PC-3 (cell line): ENCODE measurements around the gene ANKRD23. TPM values are rescaled to one million over a fixed set of nuclear protein-coding genes. Genes with fewer than 3 reads are reported as not detected.

Experiments used
- ATAC-seq: fragments of 200-7000 bp; cut with Tn5 transposase; 2 replicates; pipeline ENCODE4 v1.9.1; 2020; ENCODE audit warnings: mild to moderate bottlenecking, moderate library complexity
- BruUV-seq: library from RNA; stranded (reverse); fragments of 400-500 nt; replicated peaks from 2 replicates; lab custom pipeline; 2021; lab: Mats Ljungman, UMichigan
- CTCF ChIA-PET: fragments of 300-600 bp; sonication (Branson Sonifier 250); formaldehyde crosslinking; loops from one replicate; lab custom pipeline; 2022; ENCODE audit warnings: antibody characterized with exemption; lab: Charles Lee
- POLR2A ChIA-PET: fragments of 300-600 bp; sonication (Branson Sonifier 250); formaldehyde crosslinking; loops from one replicate; lab custom pipeline; 2022; ENCODE audit warnings: antibody characterized with exemption; ENCODE audit not compliant: unreplicated experiment; lab: Charles Lee
- DNase-seq: peaks from one replicate; pipeline ENCODE4 v3.0.0-alpha.2; 2015
- H2AFZ ChIP-seq: fragments of 300-600 bp; sonication (generic); 2 replicates; pipeline ENCODE4 v1.6.0; 2016; ENCODE audit warnings: antibody characterized with exemption, low read length
- H3F3A ChIP-seq: fragments of 300-600 bp; sonication (generic); one replicate; pipeline ENCODE4 v1.6.0; 2017; ENCODE audit warnings: antibody characterized with exemption, low read length, control low read depth, mild to moderate bottlenecking; ENCODE audit not compliant: unreplicated experiment
- H3K27ac ChIP-seq: fragments of 300-600 bp; sonication (generic); 2 replicates; pipeline ENCODE4 v1.5.1; 2016; ENCODE audit warnings: mild to moderate bottlenecking, low read length
- H3K27me3 ChIP-seq: fragments of 300-600 bp; sonication (generic); 2 replicates; pipeline ENCODE4 v1.6.1; 2016; ENCODE audit warnings: low read length, mixed read lengths
- H3K36me3 ChIP-seq: fragments of 300-600 bp; sonication (generic); 2 replicates; pipeline ENCODE4 v1.6.1; 2016; ENCODE audit warnings: low read depth, mixed run types, low read length, mixed read lengths
- H3K4me1 ChIP-seq: fragments of 300-600 bp; sonication (generic); 2 replicates; pipeline ENCODE4 v1.5.1; 2016; ENCODE audit warnings: low read length; ENCODE audit not compliant: insufficient read depth
- H3K4me2 ChIP-seq: fragments of 300-600 bp; sonication (generic); 2 replicates; pipeline ENCODE4 v1.6.0; 2016; ENCODE audit warnings: low read length
- H3K4me3 ChIP-seq: fragments of 300-600 bp; sonication (generic); 2 replicates; pipeline ENCODE4 v1.5.1; 2016; ENCODE audit warnings: mild to moderate bottlenecking, low read length, mixed read lengths
- H3K79me2 ChIP-seq: fragments of 300-600 bp; sonication (generic); 2 replicates; pipeline ENCODE4 v1.6.1; 2017; ENCODE audit warnings: low read length, mixed read lengths
- H3K9ac ChIP-seq: fragments of 300-600 bp; sonication (generic); 2 replicates; pipeline ENCODE4 v1.6.0; 2016; ENCODE audit warnings: mild to moderate bottlenecking, low read length
- H3K9me2 ChIP-seq: fragments of 300-600 bp; sonication (generic); replicated peaks from 2 replicates; pipeline ENCODE4 v1.6.1; 2016; ENCODE audit warnings: mixed run types, low read length, mixed read lengths
- H3K9me3 ChIP-seq: fragments of 300-600 bp; sonication (generic); 2 replicates; pipeline ENCODE4 v1.6.1; 2016; ENCODE audit warnings: low read length, mixed read lengths
- H4K20me1 ChIP-seq: fragments of 300-600 bp; sonication (generic); 2 replicates; pipeline ENCODE4 v1.6.1; 2016; ENCODE audit warnings: low read length, mixed read lengths
- CTCF ChIP-seq: fragments of 300-600 bp; sonication (generic); conservative IDR thresholded peaks from 2 replicates; pipeline ENCODE4 v1.5.1; 2017; ENCODE audit warnings: antibody characterized with exemption, low read depth, mild to moderate bottlenecking, low read length
- EZH2 ChIP-seq: fragments of 300-600 bp; sonication (generic); IDR thresholded peaks from one replicate; pipeline ENCODE4 v1.6.1; 2017; ENCODE audit warnings: antibody characterized with exemption, mild to moderate bottlenecking, low read length; ENCODE audit not compliant: unreplicated experiment
- EZH2phosphoT487 ChIP-seq: fragments of 300-600 bp; sonication (generic); IDR thresholded peaks from 2 replicates; pipeline ENCODE4 v1.6.1; 2018; ENCODE audit warnings: mild to moderate bottlenecking, antibody characterized with exemption, low read length, borderline replicate concordance
- intact Hi-C: fragments of 100-400 bp; cut with micrococcal nuclease; formaldehyde crosslinking; loops from 2 replicates; pipeline ENCODE4 v1.9.0; 2023
- total RNA-seq: library from RNA; depleted of rRNA; stranded (reverse); fragments of >200 nt; gene quantifications from 2 replicates; pipeline ENCODE4 v1.2.3, GENCODE V29; 2014

The ANKRD23 gene
- total RNA-seq, 1 experiment from 2014 or later = 8.2 TPM

- POLR2A ChIA-PET = no interaction called here
- no peaks in the 10 kb centered on the region for H3K9me2 ChIP-seq
- CTCF ChIA-PET = no interaction called here
Observed at GRCh38 chr2:96795076-96795475, 48.7 kb downstream of the ANKRD23 start.

DNA sequence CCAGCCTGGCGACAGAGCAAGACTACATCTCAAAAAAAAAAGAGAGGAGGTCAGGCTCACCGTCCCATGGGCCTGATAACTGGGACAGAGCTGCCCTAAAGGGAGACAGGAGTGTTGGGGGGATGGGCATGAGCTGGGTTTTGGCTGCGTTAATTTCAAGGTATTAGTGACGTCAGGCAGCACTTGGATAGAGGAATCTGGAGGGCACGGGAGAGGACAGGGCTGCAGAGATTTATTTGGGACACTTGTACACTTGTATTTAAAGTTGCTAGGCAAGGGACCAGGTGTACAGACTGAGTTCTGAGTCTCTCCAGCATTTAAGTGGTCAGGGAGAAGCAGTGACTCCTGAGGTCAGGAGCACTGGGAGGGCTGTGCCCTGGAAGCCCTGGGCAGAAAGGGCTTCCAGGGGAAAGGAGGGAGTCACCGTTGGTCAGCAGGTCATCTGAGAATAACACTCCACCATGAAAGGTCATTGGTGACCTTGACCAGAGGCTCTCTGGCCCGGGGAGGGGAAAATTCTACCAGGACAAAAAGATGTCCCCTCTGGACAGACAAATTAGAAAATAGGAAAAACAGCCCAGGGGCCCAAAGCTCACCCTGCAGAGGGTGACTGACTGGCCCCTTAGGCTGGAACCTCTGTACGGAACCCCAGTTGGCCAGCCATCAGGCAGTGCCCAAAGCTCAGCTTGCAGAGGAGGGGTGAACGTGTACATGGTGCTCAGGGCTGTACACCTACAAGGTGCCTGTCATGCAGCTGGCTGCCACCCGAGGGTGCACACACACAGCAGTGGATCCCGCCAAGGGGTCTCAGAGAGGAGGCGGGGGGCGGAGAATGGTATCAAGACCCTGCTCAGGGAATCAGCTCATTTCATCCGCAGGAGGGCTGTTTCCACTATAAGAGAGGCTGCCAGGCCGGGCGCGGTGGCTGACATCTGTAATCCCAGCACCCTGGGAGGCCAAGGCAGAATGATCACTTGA lies 50.8 kb downstream of the ANKRD23 start:
- BruUV-seq = no TSS peak
- Histone ChIP-seq H3K27me3 (no peaks in the 10 kb centered on the region), H3K9me3 (no peaks in the 10 kb centered on the region), H3K79me2 (peaks cover 9% of the 10 kb centered on the region; the same call in 1 of the 2 replicates), H3K9me2 (no peaks in the 10 kb centered on the region), H3K4me1 (peaks cover 11% of the 10 kb centered on the region), H3K27ac (no peak overlapping the region), H3K36me3 (no peaks in the 10 kb centered on the region), H3F3A (no peaks in the 10 kb centered on the region), H4K20me1 (no peaks in the 10 kb centered on the region), H3K4me3 (no peak overlapping the region), H3K9ac (no peak overlapping the region), H3K4me2 (no peak overlapping the region), H2AFZ (no peak overlapping the region)
- intact Hi-C loops = no loop called here
- POLR2A ChIA-PET = no interaction called here
- ATAC-seq (no peak), DNase-seq (no peak)
- CTCF ChIA-PET = no interaction called here
- TF ChIP-seq EZH2phosphoT487 = no peak
- no peak for TF ChIP-seq CTCF
- no peak for TF ChIP-seq EZH2

More at GRCh38 chr2:96795076-96795475, 48.7 kb downstream of the ANKRD23 start:
- no peak overlapping the region for H3K4me2 ChIP-seq
- no peaks in the 10 kb centered on the region for H3K79me2 ChIP-seq
- no peak for TF ChIP-seq EZH2phosphoT487
- TF ChIP-seq CTCF = no peak
- no peak for TF ChIP-seq EZH2
- no peaks in the 10 kb centered on the region for H3F3A ChIP-seq
- H3K9me3 ChIP-seq = no peaks in the 10 kb centered on the region
- no peak overlapping the region for H3K27ac ChIP-seq
- no TSS peak for BruUV-seq
- H3K36me3 ChIP-seq = no peaks in the 10 kb centered on the region
- H3K27me3 ChIP-seq = no peaks in the 10 kb centered on the region
- ATAC-seq = no peak
- intact Hi-C loops = no loop called here
- DNase-seq = no peak
- no peaks in the 10 kb centered on the region for H4K20me1 ChIP-seq
- no peaks in the 10 kb centered on the region for H3K4me1 ChIP-seq
- H2AFZ ChIP-seq = no peak overlapping the region
- no peak overlapping the region for H3K9ac ChIP-seq
- no peak overlapping the region for H3K4me3 ChIP-seq

- Histone ChIP-seq H3K36me3 (no peaks in the 10 kb centered on the region), H3K4me2 (no peak overlapping the region; the same call in 1 of the 2 replicates), H3K79me2 (peaks cover 20% of the 10 kb centered on the region), H4K20me1 (no peaks in the 10 kb centered on the region), H3F3A (peaks cover 7% of the 10 kb centered on the region), H2AFZ (no peak overlapping the region), H3K9me2 (no peaks in the 10 kb centered on the region), H3K27me3 (no peaks in the 10 kb centered on the region), H3K4me3 (no peak overlapping the region), H3K4me1 (peaks cover 29% of the 10 kb centered on the region), H3K9ac (no peak overlapping the region), H3K27ac (no peak overlapping the region), H3K9me3 (no peaks in the 10 kb centered on the region)
- ChIA-PET CTCF (interaction anchor here (0.6 to 0.7 kb wide), 2 partner anchors 25 to 59 kb away, joined by 3 read pairs; no protein-coding TSS in a partner anchor), POLR2A (no interaction called here)
- TF ChIP-seq CTCF (no peak), EZH2phosphoT487 (no peak), EZH2 (no peak)
- no TSS peak for BruUV-seq
- ATAC-seq (no peak), DNase-seq (no peak)
- intact Hi-C loops = no loop called here
Observed at GRCh38 chr2:96789245-96789617, 54.6 kb downstream of the ANKRD23 start.
